ENCODE results near the gene GPS2. TPM values are rescaled to one million over a fixed set of nuclear protein-coding genes. Genes with fewer than 3 reads are reported as not detected.
A peak's percentile ranks its signal among the peaks of the same experiment; 100 is the strongest.
"Not testable (repeated sequence)": the region's sequence is repeated elsewhere in the genome, so short reads cannot be mapped to it uniquely, and the experiment has no call there.

The GPS2 gene
- total RNA-seq, 2 donors from 2014 or later: 36.3 to 48.6 TPM

- peaks cover 6 to 22% of the 10 kb centered on the region in 2 donors for H3K36me3 Mint-ChIP-seq
- peak overlapping the region in 1 of 2 donors; percentile 62 for H3K27ac Mint-ChIP-seq
- no peak for ATAC-seq
- no peaks in the 10 kb centered on the region for H3K9me3 Mint-ChIP-seq
- DNase-seq (ENCODE audit: low spot score in 2 of 2): no peak
Observed at GRCh38 chr17:7346761-7347614, 31.8 kb upstream of the GPS2 start.

- Mint-ChIP-seq H3K27ac (peak overlapping the region in 1 of 2 donors; percentile 55), H3K9me3 (no peaks in the 10 kb centered on the region), H3K36me3 (peaks cover 15 to 22% of the 10 kb centered on the region in 2 donors)
- ATAC-seq: no peak
- DNase-seq (ENCODE audit: low spot score in 2 of 2): no peak
Observed at GRCh38 chr17:7343250-7343649, 28.1 kb upstream of the GPS2 start.

- ATAC-seq (no peak), DNase-seq (ENCODE audit: low spot score in 2 of 2) (no peak)
- Mint-ChIP-seq H3K27ac (peak overlapping the region in 1 of 2 donors; percentile 71), H3K9me3 (no peaks in the 10 kb centered on the region), H3K36me3 (peaks cover 22 to 34% of the 10 kb centered on the region in 2 donors)
Observed at GRCh38 chr17:7341842-7342241, 26.7 kb upstream of the GPS2 start.

GRCh38 chr17:7340179-7340578 is 25.0 kb upstream of the GPS2 start:
- Mint-ChIP-seq H3K36me3 (peaks cover 28 to 35% of the 10 kb centered on the region in 2 donors), H3K9me3 (no peaks in the 10 kb centered on the region), H3K27ac (peak overlapping the region in 1 of 2 donors; percentile 57)
- DNase-seq (ENCODE audit: low spot score in 2 of 2): no peak
- no peak for ATAC-seq

GRCh38 chr17:7337600-7337999 is 22.4 kb upstream of the GPS2 start:
- not testable (repeated sequence) for DNase-seq (ENCODE audit: low spot score in 2 of 2); ATAC-seq; H3K9me3 Mint-ChIP-seq
- peaks cover 28% of the 10 kb centered on the region in 2 donors for H3K36me3 Mint-ChIP-seq
- peak overlapping the region in 1 of 2 donors; percentile 91 for H3K27ac Mint-ChIP-seq

- DNase-seq (ENCODE audit: low spot score in 2 of 2): peak; percentile 77
- no peaks in the 10 kb centered on the region for H3K9me3 Mint-ChIP-seq
- peak within 1 kb of the TSS; percentile 86 to 91 for H3K27ac Mint-ChIP-seq
- peak; percentile 93 to 94 for ATAC-seq
- H3K36me3 Mint-ChIP-seq: peaks cover 26% of the 10 kb centered on the region in 2 donors
Observed at GRCh38 chr17:7336240-7337175, 21.3 kb upstream of the GPS2 start, which contains the start of gene ACAP1. ACAP1 (plus strand) TSS chr17:7336529; CDS start chr17:7336735, 206 bp downstream.

GRCh38 chr17:7335765-7336164 is 20.6 kb upstream of the GPS2 start:
- peak in 1 of 2 donors; percentile 55 for DNase-seq (ENCODE audit: low spot score in 2 of 2)
- H3K36me3 Mint-ChIP-seq: peaks cover 23% of the 10 kb centered on the region in 2 donors
- peak overlapping the region; percentile 72 to 91 for H3K27ac Mint-ChIP-seq
- H3K9me3 Mint-ChIP-seq: not testable (repeated sequence)
- ATAC-seq: peak in 1 of 2 donors; percentile 14

GRCh38 chr17:7334938-7335538 is 19.9 kb upstream of the GPS2 start:
- DNase-seq (ENCODE audit: low spot score in 2 of 2) (no peak), ATAC-seq (no peak)
- H3K9me3 Mint-ChIP-seq: no peaks in the 10 kb centered on the region
- H3K27ac Mint-ChIP-seq: peak overlapping the region; percentile 72 to 91
- H3K36me3 Mint-ChIP-seq: peaks cover 21 to 23% of the 10 kb centered on the region in 2 donors

- H3K27ac Mint-ChIP-seq: peak overlapping the region; percentile 24 to 40
- not testable (repeated sequence) for ATAC-seq, H3K9me3 Mint-ChIP-seq
- DNase-seq (ENCODE audit: low spot score in 2 of 2): peak in 1 of 2 donors; percentile 65
- H3K36me3 Mint-ChIP-seq: peaks cover 9 to 14% of the 10 kb centered on the region in 2 donors
Observed at GRCh38 chr17:7332600-7333069, 17.5 kb upstream of the GPS2 start.

- DNase-seq (ENCODE audit: low spot score in 2 of 2) (no peak), ATAC-seq (no peak)
- peaks cover 4 to 9% of the 10 kb centered on the region in 2 donors for H3K36me3 Mint-ChIP-seq
- no peaks in the 10 kb centered on the region for H3K9me3 Mint-ChIP-seq
- peak overlapping the region; percentile 4 to 40 for H3K27ac Mint-ChIP-seq
Observed at GRCh38 chr17:7332111-7332510, 17.0 kb upstream of the GPS2 start.

GRCh38 chr17:7330638-7331015 is 15.5 kb upstream of the GPS2 start:
- ATAC-seq: no peak

GRCh38 chr17:7329997-7330637 is 15.0 kb upstream of the GPS2 start:
- Mint-ChIP-seq H3K36me3 (no peaks in the 10 kb centered on the region), H3K27ac (peak overlapping the region; percentile 88), H3K9me3 (no peaks in the 10 kb centered on the region)
- DNase-seq (ENCODE audit: low spot score in 2 of 2) (peak; percentile 80 to 89), ATAC-seq (peak; percentile 82 to 84)

More at GRCh38 chr17:7330638-7331015, 15.5 kb upstream of the GPS2 start:
- DNase-seq (ENCODE audit: low spot score in 2 of 2): no peak
- Mint-ChIP-seq H3K36me3 (no peaks in the 10 kb centered on the region), H3K27ac (peak overlapping the region; percentile 48 to 88), H3K9me3 (no peaks in the 10 kb centered on the region)

GRCh38 chr17:7329374-7329996 is 14.3 kb upstream of the GPS2 start:
- ATAC-seq: peak; percentile 63 to 76
- Mint-ChIP-seq H3K9me3 (no peaks in the 10 kb centered on the region), H3K36me3 (no peaks in the 10 kb centered on the region), H3K27ac (peak overlapping the region; percentile 88)
- DNase-seq (ENCODE audit: low spot score in 2 of 2): peak; percentile 94 to 95

- Mint-ChIP-seq H3K9me3 (no peaks in the 10 kb centered on the region), H3K27ac (peak within 1 kb of the TSS; percentile 88 to 96), H3K36me3 (no peaks in the 10 kb centered on the region)
- DNase-seq (ENCODE audit: low spot score in 2 of 2) (peak in 1 of 2 donors; percentile 74), ATAC-seq (peak; percentile 12 to 15)
Observed at GRCh38 chr17:7328840-7329373, 13.7 kb upstream of the GPS2 start, which contains the start of gene NEURL4. NEURL4 (minus strand) TSS chr17:7329335; CDS start chr17:7329312, 23 bp downstream.

GRCh38 chr17:7328009-7328408 is 12.8 kb upstream of the GPS2 start:
- no peaks in the 10 kb centered on the region for H3K36me3 Mint-ChIP-seq
- DNase-seq (ENCODE audit: low spot score in 2 of 2): no peak
- H3K9me3 Mint-ChIP-seq: no peaks in the 10 kb centered on the region
- no peak for ATAC-seq
- H3K27ac Mint-ChIP-seq: peak overlapping the region; percentile 88 to 96
